SU-DHL-6 (cell line): ENCODE results near the gene ABCB9.
"Not testable (repeated sequence)": the region's sequence is repeated elsewhere in the genome, so short reads cannot be mapped to it uniquely, and the experiment has no call there.

Experiments
- H2AFZ ChIP-seq: fragments of 200-600 bp; sonication (generic); 2 replicates; pipeline ENCODE4 v1.6.1; 2014; ENCODE audit warnings: low read depth, mild to moderate bottlenecking, moderate library complexity, mixed read lengths, antibody characterized with exemption, low read length; ENCODE audit not compliant: severe bottlenecking
- H3F3A ChIP-seq: fragments of 200-600 bp; shearing (Covaris generic); 2 replicates; pipeline ENCODE4 v1.6.0; 2016; ENCODE audit warnings: antibody characterized with exemption, mild to moderate bottlenecking; ENCODE audit not compliant: insufficient read depth
- H3K27ac ChIP-seq: fragments of 200-600 bp; sonication (generic); 2 replicates; pipeline ENCODE4 v1.5.1; 2016; ENCODE audit warnings: low read depth, mild to moderate bottlenecking, low read length, moderate library complexity, mixed read lengths
- H3K27me3 ChIP-seq: fragments of 200-600 bp; sonication (generic), shearing (Covaris generic); 2 replicates; pipeline ENCODE4 v1.6.0; 2014; ENCODE audit warnings: mild to moderate bottlenecking, low read length
- H3K36me3 ChIP-seq: fragments of 200-600 bp; sonication (generic); 2 replicates; pipeline ENCODE4 v1.6.1; 2014; ENCODE audit warnings: mild to moderate bottlenecking, low read length, mixed read lengths
- H3K4me2 ChIP-seq: fragments of 300-600, 200-600 bp; shearing (Covaris generic), sonication (generic); 2 replicates; pipeline ENCODE4 v1.6.0; 2014; ENCODE audit warnings: low read length, low read depth, mild to moderate bottlenecking; ENCODE audit not compliant: poor library complexity, severe bottlenecking
- H3K4me3 ChIP-seq: fragments of 200-600 bp; sonication (generic); 2 replicates; pipeline ENCODE4 v1.5.1; 2014; ENCODE audit warnings: antibody characterized with exemption, low read length, mild to moderate bottlenecking, mixed read lengths; ENCODE audit not compliant: insufficient read depth, poor library complexity, severe bottlenecking
- H3K79me2 ChIP-seq: fragments of 200-600 bp; sonication (generic); 2 replicates; pipeline ENCODE4 v1.6.1; 2014; ENCODE audit warnings: mild to moderate bottlenecking, low read length, moderate library complexity; ENCODE audit not compliant: insufficient read depth
- H3K9ac ChIP-seq: fragments of 200-600 bp; sonication (generic); 2 replicates; pipeline ENCODE4 v1.7.0; 2014; ENCODE audit warnings: mild to moderate bottlenecking, low read length
- H3K9me2 ChIP-seq: fragments of 200-600 bp; sonication (generic); replicated peaks from 2 replicates; pipeline ENCODE4 v1.6.1; 2014; ENCODE audit warnings: low read length; ENCODE audit not compliant: insufficient read depth
- H3K9me3 ChIP-seq: fragments of 200-600 bp; sonication (generic); 2 replicates; pipeline ENCODE4 v1.6.1; 2014; ENCODE audit warnings: low read length, mixed read lengths; ENCODE audit not compliant: insufficient read depth
- H4K20me1 ChIP-seq: fragments of 200-600 bp; sonication (generic); 2 replicates; pipeline ENCODE4 v1.6.1; 2014; ENCODE audit warnings: low read depth, mild to moderate bottlenecking, antibody characterized with exemption, low read length, moderate library complexity, mixed read lengths
- CTCF ChIP-seq: fragments of 200-600 bp; sonication (generic); IDR thresholded peaks from one replicate; pipeline ENCODE4 v1.5.1; 2017; ENCODE audit warnings: antibody characterized with exemption, mild to moderate bottlenecking, low read length, moderate library complexity; ENCODE audit not compliant: insufficient read depth, poor library complexity, severe bottlenecking
- EZH2phosphoT487 ChIP-seq: fragments of 200-600 bp; sonication (generic), shearing (Covaris generic); conservative IDR thresholded peaks from 2 replicates; pipeline ENCODE4 v1.6.1; 2018; ENCODE audit warnings: mild to moderate bottlenecking, antibody characterized with exemption, low read length, moderate library complexity, mixed read lengths

ABCB9 gene

GRCh38 chr12:122965851-122966742 is at the start of gene ABCB9:
TSS of gene ABCB9 (minus strand) at chr12:122966463. CDS start at chr12:122960235, 6,228 bp downstream.
- H4K20me1 ChIP-seq, result no peaks in the 10 kb centered on the region
- no peaks in the 10 kb centered on the region for H3K27me3 ChIP-seq

DNA sequence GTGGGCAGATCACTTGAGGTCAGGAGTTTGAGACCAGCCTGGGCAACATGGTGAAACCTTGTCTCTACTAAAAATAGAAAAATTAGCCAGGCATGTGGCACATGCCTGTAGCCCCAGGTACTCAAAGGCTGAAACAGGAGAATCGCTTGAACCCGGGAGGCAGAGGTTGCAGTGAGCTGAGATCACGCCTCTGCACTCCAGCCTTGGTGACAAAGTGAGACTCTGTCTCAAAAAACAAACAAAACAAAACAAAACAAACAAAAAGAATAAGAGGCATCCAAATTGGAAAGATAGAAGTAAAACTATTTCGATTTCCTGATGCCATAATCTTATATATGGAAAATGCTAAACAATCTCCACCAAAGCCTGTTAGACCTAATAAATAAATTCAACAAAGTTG is 48.2 kb upstream of the ABCB9 start:
- H3K4me2 ChIP-seq, H4K20me1 ChIP-seq, H3K79me2 ChIP-seq, H2AFZ ChIP-seq, H3K27ac ChIP-seq, H3K9ac ChIP-seq, H3K4me3 ChIP-seq, H3K36me3 ChIP-seq, H3K27me3 ChIP-seq, H3F3A ChIP-seq, H3K9me3 ChIP-seq, H3K9me2 ChIP-seq: not testable (repeated sequence)

More at GRCh38 chr12:122965851-122966742, at the start of gene ABCB9:
- no peak for TF ChIP-seq EZH2phosphoT487
- no peak for TF ChIP-seq CTCF
- Histone ChIP-seq H3K79me2 (no peaks in the 10 kb centered on the region), H2AFZ (no peak within 1 kb of the TSS), H3K4me3 (peak within 1 kb of the TSS; percentile 28), H3K9me2 (no peaks in the 10 kb centered on the region), H3K27ac (no peak within 1 kb of the TSS), H3K36me3 (no peaks in the 10 kb centered on the region), H3F3A (peaks cover 5% of the 10 kb centered on the region; the same call in 1 of the 2 replicates), H3K9ac (no peak within 1 kb of the TSS), H3K9me3 (no peaks in the 10 kb centered on the region), H3K4me2 (peak within 1 kb of the TSS; percentile 50)

DNA sequence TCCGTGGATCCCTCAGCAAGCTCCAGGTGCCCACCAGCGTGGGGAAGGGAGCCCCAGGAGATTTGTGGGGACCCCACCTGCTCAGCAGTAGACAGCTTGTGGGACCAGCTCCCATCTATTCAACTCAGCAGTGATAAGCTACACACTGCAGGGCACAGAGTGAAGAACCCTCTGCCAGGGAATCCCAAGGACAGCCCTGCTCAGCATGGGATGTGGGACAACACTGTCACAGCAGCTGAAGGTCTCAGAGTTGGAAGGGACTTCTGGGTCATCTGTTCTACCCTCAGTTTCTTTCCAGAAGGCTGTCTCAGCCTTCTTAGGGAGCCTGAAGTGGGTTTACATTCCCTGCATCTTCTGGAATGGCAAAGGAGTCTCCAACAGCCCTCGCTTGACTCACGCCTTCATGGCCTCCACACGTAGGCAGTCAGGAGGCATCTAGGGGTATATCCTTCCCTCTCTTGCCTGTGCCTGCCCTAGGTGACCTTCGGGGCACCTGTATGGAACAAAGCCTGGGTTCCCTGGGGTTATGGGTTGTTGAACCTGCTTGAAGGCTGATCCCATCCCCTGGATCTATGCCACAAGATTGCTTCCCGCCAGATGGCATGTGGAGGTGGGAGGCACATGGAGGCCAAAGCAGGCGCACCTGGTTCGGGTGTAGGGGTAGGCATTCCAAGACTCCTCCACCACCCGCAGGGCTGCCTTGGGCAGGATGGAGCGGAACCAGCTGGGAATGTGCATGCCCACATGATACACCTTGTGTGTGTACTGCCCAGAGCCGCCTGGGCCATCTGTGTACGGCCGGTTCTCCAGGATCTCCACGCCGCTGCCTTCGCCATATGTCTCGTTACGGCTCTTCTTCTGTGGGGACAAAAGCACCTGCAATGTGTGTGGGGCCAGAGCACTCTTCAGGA is 47.2 kb upstream of the ABCB9 start:
- Histone ChIP-seq H2AFZ (no peak overlapping the region), H3K9me2 (no peaks in the 10 kb centered on the region), H3K79me2 (no peaks in the 10 kb centered on the region), H3K9ac (no peak overlapping the region), H3K4me3 (no peak overlapping the region), H3F3A (no peaks in the 10 kb centered on the region), H3K4me2 (no peak overlapping the region), H3K36me3 (no peaks in the 10 kb centered on the region), H3K27me3 (no peaks in the 10 kb centered on the region), H3K9me3 (no peaks in the 10 kb centered on the region), H4K20me1 (no peaks in the 10 kb centered on the region), H3K27ac (no peak overlapping the region)
- TF ChIP-seq CTCF, result no peak
- no peak for TF ChIP-seq EZH2phosphoT487
